ENCODE results near the gene TMEM45A. TPM values are rescaled to one million over a fixed set of nuclear protein-coding genes. Genes with fewer than 3 reads are reported as not detected.
A peak's percentile ranks its signal among the peaks of the same experiment; 100 is the strongest.

Gene TMEM45A
- total RNA-seq, 1 donor: 50.6 TPM

- no peak overlapping the region for H3K4me3 ChIP-seq (ENCODE audit: low read depth, low read length)
- no peak for TF ChIP-seq CTCF (IDR thresholded peaks at IDR 0.05; ENCODE audit: insufficient read depth, low read length)
- no peak for DNase-seq (ENCODE audit: low read depth)
These were observed 98.4 kb downstream of the TMEM45A start for GRCh38 chr3:100590840-100591147.

- H3K4me3 ChIP-seq (ENCODE audit: low read depth, low read length): no peak overlapping the region
- no peak for TF ChIP-seq CTCF (IDR thresholded peaks at IDR 0.05; ENCODE audit: insufficient read depth, low read length)
- DNase-seq (ENCODE audit: low read depth): no peak
These were observed 99.0 kb downstream of the TMEM45A start for GRCh38 chr3:100591411-100591810.

GRCh38 chr3:100600181-100601042, 108.0 kb downstream of the TMEM45A start:
- TF ChIP-seq CTCF (IDR thresholded peaks at IDR 0.05; ENCODE audit: insufficient read depth, low read length): no peak

GRCh38 chr3:100602506-100603444, 110.4 kb downstream of the TMEM45A start:
- H3K4me3 ChIP-seq (ENCODE audit: low read depth, low read length): no peak overlapping the region
- DNase-seq (ENCODE audit: low read depth): peak; percentile 26
- no peak for TF ChIP-seq CTCF (IDR thresholded peaks at IDR 0.05; ENCODE audit: insufficient read depth, low read length)

More at GRCh38 chr3:100600181-100601042, 108.0 kb downstream of the TMEM45A start:
- no peak for DNase-seq (ENCODE audit: low read depth)
- H3K4me3 ChIP-seq (ENCODE audit: low read depth, low read length): no peak overlapping the region

- peak; percentile 56 for DNase-seq (ENCODE audit: low read depth)
These were observed 111.0 kb downstream of the TMEM45A start for GRCh38 chr3:100603469-100603868.

GRCh38 chr3:100605358-100605757, 112.9 kb downstream of the TMEM45A start:
- no peak for DNase-seq (ENCODE audit: low read depth)
- H3K4me3 ChIP-seq (ENCODE audit: low read depth, low read length): no peak overlapping the region
- TF ChIP-seq CTCF (IDR thresholded peaks at IDR 0.05; ENCODE audit: insufficient read depth, low read length): no peak

More at GRCh38 chr3:100603469-100603868, 111.0 kb downstream of the TMEM45A start:
- TF ChIP-seq CTCF (IDR thresholded peaks at IDR 0.05; ENCODE audit: insufficient read depth, low read length): peak; percentile 69
- H3K4me3 ChIP-seq (ENCODE audit: low read depth, low read length): no peak overlapping the region
